HG03175 (cell line): ENCODE results near the gene ANTKMT.

Source experiments
- ATAC-seq: cut with Tn5 transposase; IDR thresholded peaks from one replicate; pipeline ENCODE4 v1.9.1; 2021; ENCODE audit warnings: mild to moderate bottlenecking, moderate library complexity; ENCODE audit not compliant: unreplicated experiment

Gene ANTKMT

DNA sequence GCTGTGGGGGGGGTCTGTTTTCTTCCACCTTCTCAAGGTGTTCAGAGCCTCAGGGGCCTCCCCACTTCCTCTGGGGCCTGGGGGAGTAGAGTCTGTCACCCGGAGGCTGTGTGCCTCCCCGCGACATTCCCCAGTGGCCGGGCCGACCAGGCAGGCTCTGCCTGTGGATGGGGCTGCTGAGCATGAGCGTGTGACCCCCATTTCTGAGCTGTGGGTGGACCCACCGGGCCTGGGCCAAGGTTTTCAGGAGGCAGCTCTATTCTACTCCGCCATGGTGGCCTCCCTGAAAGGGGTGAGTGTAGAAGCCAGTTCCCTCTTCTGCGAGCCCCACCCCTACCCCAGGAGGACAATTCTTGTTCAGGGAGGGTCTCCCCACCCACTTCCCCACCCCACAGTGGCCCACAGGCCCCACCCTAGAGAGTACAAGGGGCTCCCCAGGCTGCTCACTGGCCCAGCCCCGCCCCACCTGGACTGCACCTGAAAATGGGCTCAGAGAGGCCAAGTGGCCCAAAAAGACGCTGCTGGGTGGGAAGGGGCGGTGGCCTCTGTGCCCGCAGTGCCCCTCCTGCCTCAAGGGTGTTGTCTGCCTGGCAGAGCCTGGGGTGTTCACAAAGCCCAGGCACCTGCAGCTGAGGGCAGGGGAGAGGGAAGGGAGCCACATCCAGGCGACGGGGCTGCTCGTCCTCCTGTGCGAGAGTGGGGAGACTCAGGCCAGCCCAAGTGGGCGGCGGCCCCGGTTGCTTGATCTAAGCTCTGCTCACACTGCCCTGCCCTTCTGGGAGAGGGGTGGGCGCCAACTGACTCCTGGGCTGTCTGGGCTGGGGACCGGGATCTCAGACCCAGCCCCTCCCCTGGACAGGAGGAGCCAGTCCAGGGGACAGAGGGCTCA, 40.9 kb downstream of the ANTKMT start:
- no peak for ATAC-seq

DNA sequence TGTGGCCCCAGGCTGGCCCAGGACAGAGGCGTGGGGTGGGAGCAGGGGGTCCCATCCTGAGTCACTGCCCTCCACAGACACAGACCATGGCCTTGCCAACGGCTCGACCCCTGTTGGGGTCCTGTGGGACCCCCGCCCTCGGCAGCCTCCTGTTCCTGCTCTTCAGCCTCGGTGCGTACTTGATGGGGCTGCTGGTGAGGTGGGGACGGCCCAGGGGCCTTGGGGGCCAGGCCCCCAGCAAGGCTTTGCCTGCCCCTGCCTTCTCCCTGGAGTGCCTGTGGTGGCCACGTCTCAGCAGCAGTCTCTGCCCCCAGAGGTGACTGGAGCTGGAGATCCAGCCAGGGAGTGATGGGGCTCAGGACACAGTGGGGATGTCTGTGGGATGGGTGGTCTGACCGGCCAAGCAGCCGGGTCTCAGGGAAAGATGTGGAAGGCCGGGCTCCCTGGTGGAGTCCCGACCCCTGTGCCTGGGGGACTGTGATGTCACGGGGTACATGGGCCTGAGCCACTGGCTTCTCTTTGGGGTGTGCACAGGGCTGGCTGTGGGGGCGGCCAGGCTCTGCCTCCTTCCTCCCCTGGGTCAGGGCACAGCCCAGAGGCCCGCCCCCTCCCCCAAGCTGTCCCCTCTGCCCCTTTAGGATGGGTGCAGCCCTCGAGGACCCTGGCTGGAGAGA, 41.8 kb downstream of the ANTKMT start:
- ATAC-seq: no peak

DNA sequence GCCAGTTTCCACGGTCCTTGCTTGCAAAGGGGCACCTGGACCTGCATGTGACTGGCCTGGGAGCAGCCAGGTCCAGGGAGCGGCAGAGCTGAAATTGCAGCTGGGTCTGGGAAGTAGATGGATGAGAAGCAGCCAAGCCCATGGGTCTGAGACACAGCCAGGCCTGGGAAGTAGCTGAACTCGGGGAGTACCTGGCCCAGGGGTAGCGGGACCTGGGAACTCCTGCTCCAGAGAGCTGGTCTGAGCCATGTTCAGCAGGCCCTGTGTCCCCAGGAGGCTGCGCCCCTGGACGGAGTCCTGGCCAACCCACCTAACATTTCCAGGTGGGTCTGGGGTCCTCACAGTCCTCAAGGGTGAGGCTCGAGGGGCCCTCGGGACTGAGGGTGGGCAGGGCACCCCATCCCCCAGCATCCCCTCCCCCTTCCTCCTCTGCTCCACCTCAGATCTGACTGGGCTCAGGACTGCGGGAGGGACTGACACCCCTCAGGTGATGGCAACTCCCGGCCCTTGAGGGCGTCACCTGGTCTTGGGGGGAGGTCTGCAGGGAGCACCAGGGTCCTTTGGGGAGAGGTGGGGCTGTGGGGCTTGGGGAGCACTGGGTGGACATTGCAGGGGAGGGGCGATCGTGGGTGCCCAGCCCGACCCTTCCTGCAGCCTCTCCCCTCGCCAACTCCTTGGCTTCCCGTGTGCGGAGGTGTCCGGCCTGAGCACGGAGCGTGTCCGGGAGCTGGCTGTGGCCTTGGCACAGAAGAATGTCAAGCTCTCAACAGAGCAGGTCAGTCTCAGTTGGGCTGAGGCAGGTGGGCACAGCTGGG, 42.6 kb downstream of the ANTKMT start:
- no peak for ATAC-seq

DNA sequence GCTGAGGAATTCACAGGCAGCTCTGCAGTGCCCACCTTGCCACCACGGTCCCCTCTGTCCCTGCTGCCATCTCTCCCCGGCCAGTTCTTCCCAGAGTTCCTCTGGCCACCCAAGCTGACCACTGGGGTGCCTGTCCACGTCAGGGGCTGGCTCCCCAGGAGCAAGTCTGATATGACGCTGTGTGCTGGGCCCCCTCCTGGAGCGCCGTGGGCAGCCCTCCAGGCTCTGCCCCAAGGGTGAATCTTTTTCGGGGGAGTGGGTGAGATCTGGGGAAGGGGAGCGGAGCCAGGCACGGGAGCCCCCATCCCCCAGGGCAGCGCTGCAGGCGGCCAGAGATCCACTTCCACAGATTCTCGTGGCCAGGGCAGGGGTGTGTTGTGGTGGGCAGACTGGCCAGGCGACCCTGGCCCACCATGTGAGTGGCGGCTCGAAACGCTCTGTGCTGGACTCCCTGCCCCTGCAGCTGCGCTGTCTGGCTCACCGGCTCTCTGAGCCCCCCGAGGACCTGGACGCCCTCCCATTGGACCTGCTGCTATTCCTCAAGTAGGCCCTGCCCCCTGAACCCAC, 43.3 kb downstream of the ANTKMT start:
- ATAC-seq: no peak

DNA sequence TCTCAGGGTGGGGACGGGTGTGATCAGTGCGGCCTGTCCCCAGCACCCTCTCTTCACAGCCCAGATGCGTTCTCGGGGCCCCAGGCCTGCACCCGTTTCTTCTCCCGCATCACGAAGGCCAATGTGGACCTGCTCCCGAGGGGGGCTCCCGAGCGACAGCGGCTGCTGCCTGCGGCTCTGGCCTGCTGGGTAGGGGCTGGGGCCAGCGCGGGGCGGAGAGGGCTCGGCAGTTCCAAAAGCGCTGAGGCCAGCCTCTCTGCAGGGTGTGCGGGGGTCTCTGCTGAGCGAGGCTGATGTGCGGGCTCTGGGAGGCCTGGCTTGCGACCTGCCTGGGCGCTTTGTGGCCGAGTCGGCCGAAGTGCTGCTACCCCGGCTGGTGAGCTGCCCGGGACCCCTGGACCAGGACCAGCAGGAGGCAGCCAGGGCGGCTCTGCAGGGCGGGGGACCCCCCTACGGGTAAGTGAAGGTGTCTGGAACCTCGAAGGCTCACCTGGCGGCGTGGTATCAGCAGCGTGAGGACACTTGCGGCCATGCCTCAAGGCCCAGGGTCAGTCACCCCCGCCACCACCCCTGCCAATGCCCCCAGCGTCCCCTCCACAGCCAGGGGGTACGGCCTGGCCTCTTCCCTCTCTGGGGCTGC, 44.0 kb downstream of the ANTKMT start:
- ATAC-seq: no peak

DNA sequence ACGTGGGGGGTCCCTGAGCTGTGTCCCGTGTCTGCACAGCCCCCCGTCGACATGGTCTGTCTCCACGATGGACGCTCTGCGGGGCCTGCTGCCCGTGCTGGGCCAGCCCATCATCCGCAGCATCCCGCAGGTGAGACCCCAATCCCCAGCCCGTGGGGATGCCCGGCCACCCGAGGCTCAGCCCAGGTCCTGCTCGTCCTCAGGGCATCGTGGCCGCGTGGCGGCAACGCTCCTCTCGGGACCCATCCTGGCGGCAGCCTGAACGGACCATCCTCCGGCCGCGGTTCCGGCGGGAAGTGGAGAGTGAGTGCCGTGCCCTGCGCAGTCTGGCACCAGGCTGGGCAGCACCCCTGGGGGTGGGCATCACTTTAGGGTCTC, 44.5 kb downstream of the ANTKMT start:
- ATAC-seq: no peak

DNA sequence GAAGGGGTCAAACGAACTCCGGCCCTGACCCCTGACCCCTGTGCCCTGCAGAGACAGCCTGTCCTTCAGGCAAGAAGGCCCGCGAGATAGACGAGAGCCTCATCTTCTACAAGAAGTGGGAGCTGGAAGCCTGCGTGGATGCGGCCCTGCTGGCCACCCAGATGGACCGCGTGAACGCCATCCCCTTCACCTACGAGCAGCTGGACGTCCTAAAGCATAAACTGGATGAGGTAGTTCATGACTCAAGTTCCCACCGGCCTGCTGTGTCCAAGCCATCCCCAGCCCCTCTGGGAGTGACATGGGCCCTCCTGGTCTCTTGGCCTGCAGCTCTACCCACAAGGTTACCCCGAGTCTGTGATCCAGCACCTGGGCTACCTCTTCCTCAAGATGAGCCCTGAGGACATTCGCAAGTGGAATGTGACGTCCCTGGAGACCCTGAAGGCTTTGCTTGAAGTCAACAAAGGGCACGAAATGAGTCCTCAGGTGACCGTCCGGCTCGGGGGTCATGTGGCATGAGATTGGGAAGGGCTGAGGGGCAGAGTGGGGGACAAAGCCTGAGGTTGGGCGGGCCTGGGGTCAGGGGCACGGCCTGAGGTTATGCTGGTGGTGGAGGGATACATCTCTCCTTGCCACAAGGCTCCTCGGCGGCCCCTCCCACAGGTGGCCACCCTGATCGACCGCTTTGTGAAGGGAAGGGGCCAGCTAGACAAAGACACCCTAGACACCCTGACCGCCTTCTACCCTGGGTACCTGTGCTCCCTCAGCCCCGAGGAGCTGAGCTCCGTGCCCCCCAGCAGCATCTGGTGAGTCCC, 45.3 kb downstream of the ANTKMT start:
- ATAC-seq: no peak

DNA sequence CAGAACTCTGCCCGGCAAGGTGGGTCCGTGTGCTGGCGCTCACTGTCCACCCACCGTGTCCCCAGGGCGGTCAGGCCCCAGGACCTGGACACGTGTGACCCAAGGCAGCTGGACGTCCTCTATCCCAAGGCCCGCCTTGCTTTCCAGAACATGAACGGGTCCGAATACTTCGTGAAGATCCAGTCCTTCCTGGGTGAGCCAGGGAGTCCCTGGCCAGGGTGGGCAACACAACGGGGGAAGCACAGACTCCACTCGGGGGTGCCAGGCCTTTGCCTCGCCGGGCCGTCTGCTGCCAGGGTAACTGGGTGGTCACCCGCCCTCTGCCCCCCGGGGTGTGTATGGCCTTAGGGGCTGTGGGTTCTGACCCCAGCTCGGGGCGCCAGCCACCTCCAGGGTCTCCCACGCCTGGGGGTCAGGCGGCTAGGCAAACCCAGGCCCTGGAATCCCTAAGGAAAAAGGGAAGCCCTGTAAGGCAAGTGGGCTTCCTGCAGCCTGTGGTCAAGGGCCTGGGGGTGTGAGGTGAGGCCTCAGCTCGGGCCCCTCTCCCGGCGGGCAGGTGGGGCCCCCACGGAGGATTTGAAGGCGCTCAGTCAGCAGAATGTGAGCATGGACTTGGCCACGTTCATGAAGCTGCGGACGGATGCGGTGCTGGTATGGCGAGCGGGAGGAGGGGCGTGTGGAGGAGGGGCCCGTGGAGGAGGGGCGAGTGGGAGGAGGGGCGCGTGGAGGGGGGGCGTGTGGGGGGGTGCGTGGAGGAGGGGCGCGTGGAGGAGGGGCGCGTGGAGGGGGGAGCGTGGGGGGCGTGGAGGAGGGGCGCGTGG, 46.1 kb downstream of the ANTKMT start:
- ATAC-seq: no peak

DNA sequence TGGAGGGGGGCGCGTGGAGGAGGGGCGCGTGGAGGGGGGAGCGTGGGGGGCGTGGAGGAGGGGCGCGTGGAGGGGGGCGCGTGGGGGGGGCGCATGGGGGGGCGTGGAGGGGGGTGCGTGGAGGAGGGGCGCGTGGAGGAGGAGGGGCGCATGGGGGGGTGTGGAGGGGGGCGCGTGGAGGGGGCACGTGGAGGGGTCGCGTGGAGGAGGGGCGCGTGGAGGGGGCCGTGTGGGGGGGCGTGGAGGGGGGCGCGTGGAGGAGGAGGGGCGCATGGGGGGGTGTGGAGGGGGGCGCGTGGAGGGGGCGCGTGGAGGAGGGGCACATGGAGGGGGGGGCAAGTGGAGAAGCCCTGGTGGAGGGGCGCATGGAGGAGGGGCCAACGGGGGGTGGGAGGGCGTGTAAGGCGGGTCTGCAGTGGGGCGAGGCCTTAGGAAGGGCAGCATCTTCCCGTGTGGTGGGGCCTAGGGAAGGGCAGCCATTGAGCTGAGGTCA, 46.8 kb downstream of the ANTKMT start:
- no peak for ATAC-seq

DNA sequence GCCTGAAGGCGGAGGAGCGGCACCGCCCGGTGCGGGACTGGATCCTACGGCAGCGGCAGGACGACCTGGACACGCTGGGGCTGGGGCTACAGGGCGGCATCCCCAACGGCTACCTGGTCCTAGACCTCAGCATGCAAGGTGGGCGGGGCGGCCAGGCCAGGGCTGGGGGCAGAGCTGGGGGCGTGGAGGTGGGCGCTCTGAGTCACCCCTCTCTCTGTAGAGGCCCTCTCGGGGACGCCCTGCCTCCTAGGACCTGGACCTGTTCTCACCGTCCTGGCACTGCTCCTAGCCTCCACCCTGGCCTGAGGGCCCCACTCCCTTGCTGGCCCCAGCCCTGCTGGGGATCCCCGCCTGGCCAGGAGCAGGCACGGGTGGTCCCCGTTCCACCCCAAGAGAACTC, 47.5 kb downstream of the ANTKMT start:
- no peak for ATAC-seq

DNA sequence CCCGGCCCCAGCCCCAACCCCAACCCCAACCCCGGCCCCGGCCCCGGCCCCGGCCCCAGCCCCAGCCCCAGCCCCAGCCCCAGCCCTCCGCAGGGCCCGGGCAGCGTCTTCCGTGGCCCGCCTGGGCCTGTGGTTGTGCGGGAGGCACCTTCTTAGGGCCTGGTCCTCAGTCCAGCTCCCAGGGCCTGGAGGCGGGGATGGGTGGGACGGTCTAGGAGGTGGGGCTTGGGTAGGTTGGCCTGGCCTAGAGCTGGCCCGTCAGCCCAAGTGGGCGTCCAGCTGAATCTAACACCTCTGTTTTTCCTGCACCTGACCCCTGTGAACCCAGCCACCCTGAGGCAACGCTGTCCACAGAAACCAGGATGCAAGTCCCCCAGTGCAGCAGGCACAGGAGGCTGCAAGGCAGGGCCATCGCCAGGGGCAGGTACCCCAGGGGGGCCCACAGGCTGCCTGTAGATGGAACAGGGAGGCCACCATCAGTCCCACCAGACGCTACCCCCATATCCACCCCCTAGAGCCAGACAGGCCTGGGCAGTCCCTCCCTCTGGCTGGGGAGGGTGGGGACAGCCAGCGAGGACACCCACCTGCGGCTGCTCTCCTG, 48.3 kb downstream of the ANTKMT start:
- no peak for ATAC-seq

DNA sequence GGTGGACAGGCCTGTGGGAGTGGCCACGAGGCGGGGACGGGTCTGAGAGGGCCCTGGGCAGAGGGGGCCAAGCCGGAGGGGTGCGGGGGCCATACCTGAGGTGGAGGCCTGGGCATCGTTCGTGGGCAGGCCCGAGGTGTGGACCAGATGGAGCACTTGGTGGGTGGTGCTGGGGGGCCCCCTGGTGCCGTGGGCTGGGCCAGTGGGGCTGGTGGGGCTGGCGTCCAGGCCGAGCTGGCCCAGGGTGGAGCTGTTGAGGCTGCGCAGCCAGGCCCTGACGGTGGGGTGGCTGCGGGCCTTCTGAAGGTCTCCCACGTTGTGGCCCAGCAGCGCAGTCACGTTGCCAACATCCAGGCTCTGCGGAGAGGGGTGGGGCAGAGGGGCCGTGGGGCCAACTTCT, 49.0 kb downstream of the ANTKMT start:
- ATAC-seq: no peak

DNA sequence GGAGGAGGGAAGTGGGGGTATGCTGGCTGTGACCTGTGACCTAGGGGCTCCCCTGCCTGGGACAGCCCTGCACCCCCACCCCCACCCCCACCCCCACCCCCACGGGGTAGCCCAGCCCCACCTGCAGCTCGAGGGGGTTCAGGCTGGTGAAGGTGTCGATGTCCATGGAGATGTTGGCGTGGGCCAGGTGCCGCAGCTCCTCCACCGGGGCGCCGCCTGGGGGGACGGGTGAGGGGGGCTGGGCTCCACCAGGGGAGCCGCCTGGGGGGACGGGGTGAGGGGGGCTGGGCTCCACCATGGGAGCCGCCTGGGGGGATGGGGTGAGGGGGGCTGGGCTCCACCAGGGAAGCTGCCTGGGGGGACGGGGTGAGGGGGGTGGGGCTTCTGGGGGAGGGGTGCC, 49.5 kb downstream of the ANTKMT start:
- no peak for ATAC-seq
